Endothelial cell of umbilical vein (primary cell): ENCODE results near the gene ZSCAN5A. TPM values are rescaled to one million over a fixed set of nuclear protein-coding genes. Genes with fewer than 3 reads are reported as not detected.

Source experiments
- Bru-seq: library from RNA; stranded (reverse); fragments of 400-500 nt; gene quantifications from one replicate; lab custom pipeline; 2021; lab: Mats Ljungman, UMichigan
- BruChase-seq, 2 experiments: library from RNA; stranded (reverse); fragments of 400-500 nt; gene quantifications; one replicate each; lab custom pipeline; 2021; lab: Mats Ljungman, UMichigan
- BruUV-seq: library from RNA; stranded (reverse); fragments of 400-500 nt; replicated peaks from 2 replicates; lab custom pipeline; 2021; lab: Mats Ljungman, UMichigan
- CTCF ChIA-PET: fragments of 300-600, 350-600 bp; sonication (Branson Sonifier 250); formaldehyde crosslinking; loops from one replicate; lab custom pipeline; 2021; ENCODE audit warnings: antibody characterized with exemption, inconsistent platforms; lab: Charles Lee
- POLR2A ChIA-PET: fragments of 300-600, 350-600 bp; sonication (Branson Sonifier 250); formaldehyde crosslinking; loops from one replicate; lab custom pipeline; 2021; ENCODE audit warnings: antibody characterized with exemption, inconsistent platforms; lab: Charles Lee
- DNase-seq: peaks from one replicate; pipeline ENCODE4 v3.0.0-alpha.2; 2011; ENCODE audit warnings: low read depth, low spot score
- FAIRE-seq: peaks from 2 replicates; lab custom pipeline; 2011; peaks lifted over from hg19 to GRCh38; lab: Jason Lieb, UNC
- H2AFZ ChIP-seq: 2 replicates; pipeline ENCODE4 v1.6.0; 2012; ENCODE audit warnings: low read depth, low read length, control low read depth, inconsistent platforms
- H3K27ac ChIP-seq: 2 replicates; pipeline ENCODE4 v1.5.1; 2011; ENCODE audit warnings: low read depth, mild to moderate bottlenecking, control low read depth, low read length, moderate library complexity; ENCODE audit not compliant: insufficient read depth
- H3K27me3 ChIP-seq, 2 experiments: 2 replicates each; pipeline versions ENCODE4 v1.6.0 to v1.6.1; 2011; ENCODE audit warnings: low read length in 2 of 2, mixed read lengths in 1 of 2; ENCODE audit not compliant: control insufficient read depth in 2 of 2, insufficient read depth in 2 of 2
- H3K36me3 ChIP-seq, 2 experiments: 2 replicates in 1 of 2; 3 replicates in 1 of 2; pipeline ENCODE4 v1.5.1; 2011; ENCODE audit warnings: low read length in 2 of 2, mild to moderate bottlenecking in 1 of 2, moderate library complexity in 1 of 2; ENCODE audit not compliant: control insufficient read depth in 2 of 2, insufficient read depth in 2 of 2; ENCODE audit errors: extremely low read depth in 1 of 2
- H3K4me1 ChIP-seq: 3 replicates; pipeline ENCODE4 v1.5.1; 2011; ENCODE audit warnings: mild to moderate bottlenecking, low read length; ENCODE audit not compliant: control insufficient read depth, insufficient read depth; ENCODE audit errors: extremely low read depth
- H3K4me2 ChIP-seq: 2 replicates; pipeline ENCODE4 v1.6.1; 2011; ENCODE audit warnings: low read length, control low read depth, mixed read lengths; ENCODE audit not compliant: insufficient read depth
- H3K4me3 ChIP-seq, 3 experiments: fragments of 200-600 bp in 1 of 3; sonication (generic), shearing (Covaris generic) in 1 of 3; replicated peaks in 1 of 3; 2 replicates each; pipeline ENCODE4 v1.5.1; 2011 to 2016; ENCODE audit warnings: control low read depth in 3 of 3, low read length in 3 of 3, mild to moderate bottlenecking in 2 of 3, inconsistent platforms in 1 of 3, low read depth in 1 of 3, moderate library complexity in 1 of 3; ENCODE audit not compliant: insufficient read depth in 1 of 3
- H3K79me2 ChIP-seq: 2 replicates; pipeline ENCODE4 v1.6.0; 2012; ENCODE audit warnings: low read length, inconsistent platforms; ENCODE audit not compliant: control insufficient read depth, insufficient read depth
- H3K9ac ChIP-seq: replicated peaks from 2 replicates; pipeline ENCODE3; 2011; ENCODE audit warnings: low read length, control low read depth; ENCODE audit not compliant: insufficient read depth; ENCODE audit errors: extremely low read depth
- H3K9me1 ChIP-seq: replicated peaks from 3 replicates; pipeline ENCODE4 v1.6.0; 2011; ENCODE audit warnings: mild to moderate bottlenecking, low read length; ENCODE audit not compliant: control insufficient read depth, insufficient read depth; ENCODE audit errors: extremely low read depth
- H3K9me3 ChIP-seq: replicated peaks from 2 replicates; pipeline ENCODE4 v1.5.1; 2012; ENCODE audit warnings: low read length, inconsistent platforms; ENCODE audit not compliant: control insufficient read depth, insufficient read depth
- H4K20me1 ChIP-seq: replicated peaks from 2 replicates; pipeline ENCODE3; 2011; ENCODE audit warnings: mild to moderate bottlenecking, low read length; ENCODE audit not compliant: control insufficient read depth, insufficient read depth; ENCODE audit errors: extremely low read depth
- EZH2 ChIP-seq: IDR thresholded peaks from 2 replicates; pipeline ENCODE4 v1.6.1; 2012; ENCODE audit warnings: borderline replicate concordance, low read depth, mild to moderate bottlenecking, moderate library complexity, low read length, inconsistent platforms; ENCODE audit not compliant: severe bottlenecking
- FOS ChIP-seq: IDR thresholded peaks from 2 replicates; pipeline ENCODE4 v1.6.1; 2011; ENCODE audit warnings: mild to moderate bottlenecking, low read length, moderate library complexity, borderline replicate concordance; ENCODE audit not compliant: insufficient read depth
- GATA2 ChIP-seq: IDR thresholded peaks from 2 replicates; pipeline ENCODE4 v1.7.0; 2011; ENCODE audit warnings: low read depth, mild to moderate bottlenecking, moderate library complexity, mixed read lengths, low read length; ENCODE audit not compliant: insufficient read length, insufficient read depth
- JUN ChIP-seq: IDR thresholded peaks from 2 replicates; pipeline ENCODE4 v1.6.1; 2011; ENCODE audit warnings: borderline replicate concordance, low read depth; ENCODE audit not compliant: insufficient read length, insufficient read depth
- MYC ChIP-seq: IDR thresholded peaks from one replicate; pipeline ENCODE4 v1.6.1; 2011; ENCODE audit warnings: mild to moderate bottlenecking, low read depth, low read length
- POLR2A ChIP-seq: IDR thresholded peaks from 2 replicates; pipeline ENCODE4 v1.6.1; 2012; ENCODE audit warnings: low read depth, mild to moderate bottlenecking, control low read depth, low read length
- POLR2AphosphoS5 ChIP-seq: IDR thresholded peaks from 2 replicates; pipeline ENCODE4 v1.6.1; 2012; ENCODE audit warnings: low read depth, mild to moderate bottlenecking, control low read depth, low read length, moderate library complexity; ENCODE audit not compliant: insufficient read depth
- dilution Hi-C: fragments of 300-500 bp; cut with MboI; formaldehyde crosslinking; loops from one replicate; pipeline ENCODE4 v1.15.0; 2019; ENCODE audit warnings: low sequenced_read_pairs; ENCODE audit not compliant: extremely low pct_ligation_motif_present
- intact Hi-C: fragments of 100-400 bp; cut with micrococcal nuclease; formaldehyde crosslinking; loops from one replicate; pipeline ENCODE4 v1.10.0; 2022
- long read RNA-seq: library from polyadenylated mRNA; stranded (forward); transcript quantifications from one replicate; pipeline ENCODE4 v2.0.0, GENCODE V29; 2021
- polyA minus RNA-seq, 3 experiments: library from RNA; depleted of rRNA, polyadenylated mRNA; stranded (reverse); fragments of >200 nt; gene quantifications; 1 replicate in 1 of 3; 2 replicates in 2 of 3; pipeline ENCODE4 v1.2.3, GENCODE V29; 2011
- polyA plus RNA-seq, 4 experiments: library from polyadenylated mRNA; depleted of rRNA in 3 of 4; stranded (reverse) in 3 of 4; unstranded in 1 of 4; fragments of >200 nt; gene quantifications; 2 replicates each; pipeline versions ENCODE4 v1.2.1 to v1.2.3, GENCODE V29; 2011 to 2012; ENCODE audit warnings: missing spikeins in 1 of 4
- total RNA-seq: library from RNA; stranded (reverse); gene quantifications from 2 replicates; pipeline ENCODE4 v1.2.3, GENCODE V29; 2021
- TF ChIP-seq, protein P1 (sequence below): IDR thresholded peaks from 2 replicates; pipeline ENCODE4 v1.6.1; 2011; ENCODE audit not compliant: insufficient read depth, insufficient read length
- TF ChIP-seq, protein P2 (sequence below), 2 donors: IDR thresholded peaks; 1 replicate in 1 of 2; 2 replicates in 1 of 2; pipeline ENCODE4 v1.5.1; 2011; ENCODE audit warnings: low read length in 2 of 2, mild to moderate bottlenecking in 2 of 2, moderate library complexity in 2 of 2, control low read depth in 1 of 2, inconsistent platforms in 1 of 2, low read depth in 1 of 2; ENCODE audit not compliant: insufficient read depth in 1 of 2; ENCODE audit errors: extremely low read depth in 1 of 2

ZSCAN5A gene, protein sequence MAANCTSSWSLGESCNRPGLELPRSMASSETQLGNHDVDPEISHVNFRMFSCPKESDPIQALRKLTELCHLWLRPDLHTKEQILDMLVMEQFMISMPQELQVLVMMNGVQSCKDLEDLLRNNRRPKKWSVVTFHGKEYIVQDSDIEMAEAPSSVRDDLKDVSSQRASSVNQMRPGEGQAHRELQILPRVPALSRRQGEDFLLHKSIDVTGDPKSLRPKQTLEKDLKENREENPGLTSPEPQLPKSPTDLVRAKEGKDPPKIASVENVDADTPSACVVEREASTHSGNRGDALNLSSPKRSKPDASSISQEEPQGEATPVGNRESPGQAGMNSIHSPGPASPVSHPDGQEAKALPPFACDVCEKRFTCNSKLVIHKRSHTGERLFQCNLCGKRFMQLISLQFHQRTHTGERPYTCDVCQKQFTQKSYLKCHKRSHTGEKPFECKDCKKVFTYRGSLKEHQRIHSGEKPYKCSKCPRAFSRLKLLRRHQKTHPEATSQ
- total RNA-seq (12.0 and 12.2 TPM in 2 replicates), polyA plus RNA-seq (5.1 and 9.9 TPM in 2 replicates), polyA minus RNA-seq (23.7 and 24.8 TPM in 2 replicates), Bru-seq, nascent RNA (percentile 55 among the genes with signal in this experiment), BruChase-seq, experiment 1, labeled RNA remaining after a 6-hour chase (percentile 55 among the genes with signal in this experiment), BruChase-seq, experiment 2, labeled RNA remaining after a 2-hour chase (percentile 57 among the genes with signal in this experiment)
- 8.6 and 10.7 TPM in 2 replicates for polyA plus RNA-seq (2011; cell fraction: cytosol; rRNA removed)
- 9.1 and 10.9 TPM in 2 replicates for polyA plus RNA-seq (2011; cell fraction: nucleus; rRNA removed)
- polyA plus RNA-seq (2012): 9.8 and 10.8 TPM in 2 replicates
- polyA minus RNA-seq (2011; cell fraction: cytosol; rRNA and poly(A)+ RNA removed): 19.2 TPM
- 33.0 and 44.9 TPM in 2 replicates for polyA minus RNA-seq (2011; cell fraction: nucleus; rRNA and poly(A)+ RNA removed)
- long read RNA-seq, partial matches to known transcripts: 0 of 16 reads
- long read RNA-seq, other reads (novel, unspliced or antisense): 15 of 16 reads

DNA sequence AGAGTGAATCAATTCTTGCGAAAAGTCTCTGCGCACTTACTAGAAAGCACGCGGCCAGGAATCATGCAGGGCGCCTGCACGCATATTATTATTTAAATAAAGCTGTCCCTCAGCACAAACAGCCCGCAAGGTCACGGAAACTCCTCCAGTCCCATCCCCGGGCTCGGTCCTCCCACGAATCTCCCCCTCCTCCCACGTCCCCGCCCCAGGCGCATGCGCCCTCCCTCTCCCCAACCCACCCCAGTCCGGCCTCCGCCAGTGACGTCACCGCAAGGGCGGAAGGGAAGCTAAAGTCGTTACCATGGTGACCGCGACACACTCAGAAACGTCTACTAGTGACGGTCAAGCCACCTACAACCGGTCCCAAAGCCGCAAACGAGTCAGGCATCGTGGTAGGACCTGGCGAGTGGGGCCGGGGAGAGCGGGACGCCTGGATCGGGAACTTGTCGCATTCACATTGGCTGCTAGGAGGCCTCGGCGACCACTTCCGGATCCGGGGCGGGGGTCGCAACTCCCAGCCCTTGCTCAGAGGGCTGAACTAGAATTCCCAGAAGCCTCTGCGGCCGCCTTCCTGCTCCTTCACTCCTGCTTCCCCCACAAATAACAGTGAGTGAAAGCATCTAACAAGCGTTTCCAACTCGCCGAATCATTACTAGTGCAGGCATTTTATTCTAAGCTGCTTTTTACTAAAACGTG, at the start of gene ZSCAN5A:
ZSCAN5A (minus strand) TSS at position 459 of the 696 bp plus-strand sequence. CDS start 89,793 bp downstream, outside the sequence.
- Histone ChIP-seq H3K36me3 (no peaks in the 10 kb centered on the region), H3K9ac (peak within 1 kb of the TSS; percentile 99), H3K4me1 (peaks cover 12% of the 10 kb centered on the region), H3K4me2 (peak within 1 kb of the TSS; percentile 91), H2AFZ (peak within 1 kb of the TSS; percentile 97), H3K79me2 (no peaks in the 10 kb centered on the region), H3K4me3 (peak within 1 kb of the TSS; percentile 66 to 89 (median 76)), H3K27me3 (no peaks in the 10 kb centered on the region), H3K27ac (peak within 1 kb of the TSS; percentile 98), H4K20me1 (no peaks in the 10 kb centered on the region), H3K9me1 (no peaks in the 10 kb centered on the region), H3K9me3 (no peaks in the 10 kb centered on the region)
- dilution Hi-C loops: no loop called here
- intact Hi-C loops: loop anchor here (1.0 to 2.0 kb wide), 8 partner anchors 42 to 247 kb away; partner anchors contain the start of genes EDDM13, ZFP28, ZNF582 and ZNF787
- TF ChIP-seq FOS: no peak
- TF ChIP-seq, protein P1, sequence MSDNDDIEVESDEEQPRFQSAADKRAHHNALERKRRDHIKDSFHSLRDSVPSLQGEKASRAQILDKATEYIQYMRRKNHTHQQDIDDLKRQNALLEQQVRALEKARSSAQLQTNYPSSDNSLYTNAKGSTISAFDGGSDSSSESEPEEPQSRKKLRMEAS: no peak
- TF ChIP-seq MYC: no peak
- peak; percentile 4 for TF ChIP-seq JUN
- TF ChIP-seq POLR2A: peak; percentile 63
- TF ChIP-seq GATA2: no peak
- no peak for TF ChIP-seq EZH2
- peak; percentile 78 for TF ChIP-seq POLR2AphosphoS5
- TF ChIP-seq, protein P2, sequence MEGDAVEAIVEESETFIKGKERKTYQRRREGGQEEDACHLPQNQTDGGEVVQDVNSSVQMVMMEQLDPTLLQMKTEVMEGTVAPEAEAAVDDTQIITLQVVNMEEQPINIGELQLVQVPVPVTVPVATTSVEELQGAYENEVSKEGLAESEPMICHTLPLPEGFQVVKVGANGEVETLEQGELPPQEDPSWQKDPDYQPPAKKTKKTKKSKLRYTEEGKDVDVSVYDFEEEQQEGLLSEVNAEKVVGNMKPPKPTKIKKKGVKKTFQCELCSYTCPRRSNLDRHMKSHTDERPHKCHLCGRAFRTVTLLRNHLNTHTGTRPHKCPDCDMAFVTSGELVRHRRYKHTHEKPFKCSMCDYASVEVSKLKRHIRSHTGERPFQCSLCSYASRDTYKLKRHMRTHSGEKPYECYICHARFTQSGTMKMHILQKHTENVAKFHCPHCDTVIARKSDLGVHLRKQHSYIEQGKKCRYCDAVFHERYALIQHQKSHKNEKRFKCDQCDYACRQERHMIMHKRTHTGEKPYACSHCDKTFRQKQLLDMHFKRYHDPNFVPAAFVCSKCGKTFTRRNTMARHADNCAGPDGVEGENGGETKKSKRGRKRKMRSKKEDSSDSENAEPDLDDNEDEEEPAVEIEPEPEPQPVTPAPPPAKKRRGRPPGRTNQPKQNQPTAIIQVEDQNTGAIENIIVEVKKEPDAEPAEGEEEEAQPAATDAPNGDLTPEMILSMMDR (IDR thresholded peaks at IDR 0.05; ENCODE audit: extremely low read depth in 1 of 2, insufficient read depth in 1 of 2, low read depth in 1 of 2, low read length in 2 of 2): no peak
- CTCF ChIA-PET: interaction anchor here (0.6 to 3.5 kb wide), 10 partner anchors 9 to 249 kb away, joined by 3 to 54 read pairs (median 5); no protein-coding TSS in a partner anchor
- no TSS peak for BruUV-seq
- FAIRE-seq: no peak
- POLR2A ChIA-PET: interaction anchor here (0.5 to 0.6 kb wide), 3 partner anchors 15 to 690 kb away, joined by 4 to 10 read pairs (median 6); partner anchors contain the start of gene ZNF784
- DNase-seq: peak; percentile 98
